HepG2 (cell line): ENCODE measurements around the gene CYTH1. TPM values are rescaled to one million over a fixed set of nuclear protein-coding genes. Genes with fewer than 3 reads are reported as not detected.

Experiments used
- DZIP1 ChIP-seq: sonication (generic); formaldehyde crosslinking; IDR thresholded peaks from 2 replicates; pipeline ENCODE4 v1.5.0; 2020; ENCODE audit warnings: mild to moderate bottlenecking, missing genetic modification reagents
- ETV6 ChIP-seq: sonication (generic); formaldehyde crosslinking; conservative IDR thresholded peaks from 2 replicates; pipeline ENCODE4 v1.4.0; 2020; ENCODE audit warnings: missing genetic modification reagents
- HMG20A ChIP-seq: IDR thresholded peaks from 2 replicates; pipeline ENCODE4 v1.6.1; 2016; ENCODE audit warnings: borderline replicate concordance
- JUN ChIP-seq: sonication (generic); formaldehyde crosslinking; IDR thresholded peaks from 2 replicates; pipeline ENCODE4 v1.4.0; 2020; ENCODE audit warnings: mild to moderate bottlenecking, missing genetic modification reagents
- KAT8 ChIP-seq: IDR thresholded peaks from 2 replicates; pipeline ENCODE4 v1.6.1; 2016; ENCODE audit warnings: missing genetic modification reagents, missing compliant biosample characterization
- KDM2A ChIP-seq: sonication (generic); formaldehyde crosslinking; IDR thresholded peaks from 2 replicates; pipeline ENCODE4 v1.4.0; 2020; ENCODE audit warnings: low read depth, missing genetic modification reagents, borderline replicate concordance
- NONO ChIP-seq, 2 experiments: fragments of 450-650 bp in 1 of 2; sonication (generic) in 1 of 2; formaldehyde crosslinking in 1 of 2; IDR thresholded peaks in 1 of 2; conservative IDR thresholded peaks in 1 of 2; 2 replicates each; pipeline versions ENCODE4 v1.6.1 to v1.8.0; 2017 to 2022; ENCODE audit warnings: mild to moderate bottlenecking in 1 of 2, missing genetic modification reagents in 1 of 2, moderate library complexity in 1 of 2
- PCBP2 ChIP-seq: fragments of 200-400 bp; formaldehyde crosslinking; optimal IDR thresholded peaks from 2 replicates; pipeline ENCODE3; 2018; ENCODE audit warnings: low read length, low read depth; ENCODE audit not compliant: poor library complexity, severe bottlenecking
- PPARG ChIP-seq: conservative IDR thresholded peaks from 2 replicates; pipeline ENCODE4 v1.6.1; 2016; ENCODE audit warnings: missing biosample characterization, missing genetic modification reagents
- SMAD3 ChIP-seq: sonication (generic); formaldehyde crosslinking; IDR thresholded peaks from 2 replicates; pipeline ENCODE4 v1.4.0; 2020; ENCODE audit warnings: missing genetic modification reagents
- STAT6 ChIP-seq: sonication (generic); formaldehyde crosslinking; IDR thresholded peaks from 2 replicates; pipeline ENCODE4 v1.4.0; 2020; ENCODE audit warnings: missing genetic modification reagents, mild to moderate bottlenecking, borderline replicate concordance
- TCF12 ChIP-seq, 2 experiments: fragments of 450-650 bp in 1 of 2; sonication (generic) in 1 of 2; formaldehyde crosslinking in 1 of 2; IDR thresholded peaks; 2 replicates each; pipeline versions ENCODE4 v1.6.1 to v1.8.0; 2017 to 2022; ENCODE audit warnings: antibody characterized with exemption in 1 of 2, mild to moderate bottlenecking in 1 of 2, missing genetic modification reagents in 1 of 2, moderate library complexity in 1 of 2
- ZBTB42 ChIP-seq: sonication (generic); formaldehyde crosslinking; IDR thresholded peaks from 2 replicates; pipeline ENCODE4 v1.5.0; 2020; ENCODE audit warnings: mild to moderate bottlenecking, missing genetic modification reagents
- ZNF382 ChIP-seq: sonication (generic); formaldehyde crosslinking; IDR thresholded peaks from 2 replicates; pipeline ENCODE4 v1.5.0; 2020; ENCODE audit warnings: missing genetic modification reagents, mild to moderate bottlenecking, borderline replicate concordance
- ZNF552 ChIP-seq: sonication (generic); formaldehyde crosslinking; IDR thresholded peaks from 2 replicates; pipeline ENCODE4 v1.9.0; 2022; ENCODE audit warnings: missing genetic modification reagents, mild to moderate bottlenecking, borderline replicate concordance
- ZNF570 ChIP-seq: sonication (generic); formaldehyde crosslinking; IDR thresholded peaks from 2 replicates; pipeline ENCODE4 v1.4.0; 2020; ENCODE audit warnings: mild to moderate bottlenecking, missing genetic modification reagents, borderline replicate concordance
- ZNF589 ChIP-seq: sonication (generic); formaldehyde crosslinking; conservative IDR thresholded peaks from 2 replicates; pipeline ENCODE4 v1.8.0; 2022; ENCODE audit warnings: mild to moderate bottlenecking, moderate library complexity, missing genetic modification reagents
- ZNF670 ChIP-seq: sonication (generic); formaldehyde crosslinking; IDR thresholded peaks from 2 replicates; pipeline ENCODE4 v1.8.0; 2022; ENCODE audit warnings: mild to moderate bottlenecking, missing genetic modification reagents, borderline replicate concordance
- ZNF703 ChIP-seq: sonication (generic); formaldehyde crosslinking; IDR thresholded peaks from 2 replicates; pipeline ENCODE4 v1.5.1; 2020; ENCODE audit warnings: missing genetic modification reagents, mild to moderate bottlenecking, moderate library complexity, borderline replicate concordance
- ZNF761 ChIP-seq: sonication (generic); formaldehyde crosslinking; conservative IDR thresholded peaks from 2 replicates; pipeline ENCODE4 v1.4.0; 2020; ENCODE audit warnings: mild to moderate bottlenecking, missing genetic modification reagents
- ZNF772 ChIP-seq: sonication (generic); formaldehyde crosslinking; IDR thresholded peaks from 2 replicates; pipeline ENCODE4 v1.5.0; 2020; ENCODE audit warnings: mild to moderate bottlenecking, missing genetic modification reagents
- ZSCAN21 ChIP-seq: sonication (generic); formaldehyde crosslinking; IDR thresholded peaks from 2 replicates; pipeline ENCODE4 v1.8.0; 2022; ENCODE audit warnings: mild to moderate bottlenecking, missing genetic modification reagents, moderate library complexity, borderline replicate concordance
- polyA plus RNA-seq, 8 experiments: library from polyadenylated mRNA; depleted of rRNA in 3 of 8; stranded (reverse) in 7 of 8; unstranded in 1 of 8; fragments of >200 nt; fragmentation: Illumina TruSeq in 4 of 8; extraction: Trizol in 4 of 8; gene quantifications; 2 replicates each; pipeline versions ENCODE4 v1.2.1 to v1.2.3, GENCODE V29; 2011 to 2016; ENCODE audit warnings: low read depth in 4 of 8, missing spikeins in 1 of 8, mixed read lengths in 1 of 8; ENCODE audit not compliant: insufficient read depth in 1 of 8
- total RNA-seq, 5 experiments: library from RNA; depleted of rRNA; stranded (reverse); fragments of >200 nt; fragmentation: Illumina TruSeq; extraction: Trizol; gene quantifications; 2 replicates each; pipeline ENCODE4 v1.2.3, GENCODE V29; 2016; ENCODE audit warnings: low read depth in 1 of 5
- TF ChIP-seq, protein P1 (sequence below): IDR thresholded peaks from 2 replicates; pipeline ENCODE4 v1.6.1; 2016; ENCODE audit warnings: low read depth, borderline replicate concordance

CYTH1 gene
- total and polyA plus RNA-seq, 2 of the 13 experiments (the other 11 are each of a cell fraction or from before 2014, with no cell fraction given) = 20.1 to 48.9 TPM

GRCh38 chr17:78779850-78780249 is 2.2 kb downstream of the CYTH1 start (continued):
- no peak for TF ChIP-seq STAT6 (CRISPR knock-in tag)
- TF ChIP-seq ZNF761 (CRISPR knock-in tag) = 0 out of 2 replicates have a peak, but pooled peaks have one; percentile 18
- no peak for TF ChIP-seq ZNF570 (CRISPR knock-in tag)
- TF ChIP-seq TCF12 (IDR thresholded peaks at IDR 0.05) = no peak
- no peak for TF ChIP-seq TCF12 (CRISPR knock-in tag; IDR thresholded peaks at IDR 0.05)
- no peak for TF ChIP-seq PPARG
- TF ChIP-seq PCBP2 = no peak
- no peak for TF ChIP-seq ZNF589
- TF ChIP-seq NONO (IDR thresholded peaks at IDR 0.05) = no peak
- TF ChIP-seq NONO (CRISPR knock-in tag; conservative IDR thresholded peaks at IDR 0.05) = no peak
- no peak for TF ChIP-seq ZNF772 (CRISPR knock-in tag)
- TF ChIP-seq ZSCAN21 (CRISPR knock-in tag) = no peak
- TF ChIP-seq, protein P1, sequence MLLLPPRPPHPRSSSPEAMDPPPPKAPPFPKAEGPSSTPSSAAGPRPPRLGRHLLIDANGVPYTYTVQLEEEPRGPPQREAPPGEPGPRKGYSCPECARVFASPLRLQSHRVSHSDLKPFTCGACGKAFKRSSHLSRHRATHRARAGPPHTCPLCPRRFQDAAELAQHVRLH (CRISPR knock-in tag) = 0 out of 2 replicates have a peak, but pooled peaks have one; percentile 16
- 0 out of 2 replicates have a peak, but pooled peaks have one; percentile 17 for TF ChIP-seq ZNF670 (CRISPR knock-in tag)
- no peak for TF ChIP-seq JUN (CRISPR knock-in tag)
- TF ChIP-seq ZNF382 (CRISPR knock-in tag) = no peak
- no peak for TF ChIP-seq DZIP1 (CRISPR knock-in tag)
- TF ChIP-seq KAT8 (CRISPR knock-in tag) = 0 out of 2 replicates have a peak, but pooled peaks have one; percentile 9
- no peak for TF ChIP-seq SMAD3 (CRISPR knock-in tag)
- no peak for TF ChIP-seq ETV6 (CRISPR knock-in tag)
- no peak for TF ChIP-seq KDM2A (CRISPR knock-in tag)
- no peak for TF ChIP-seq ZNF552
- no peak for TF ChIP-seq ZNF703
- 0 out of 2 replicates have a peak, but pooled peaks have one; percentile 2 for TF ChIP-seq HMG20A (CRISPR knock-in tag)
- no peak for TF ChIP-seq ZBTB42 (CRISPR knock-in tag)
